HG03571 (cell line): Measurements from ENCODE around the gene ABTB2.
A peak's percentile ranks its signal among the peaks of the same experiment; 100 is the strongest.
"Not testable (repeated sequence)": the region's sequence is repeated elsewhere in the genome, so short reads cannot be mapped to it uniquely, and the experiment has no call there.

Experiments
- ATAC-seq: cut with Tn5 transposase; IDR thresholded peaks from one replicate; pipeline ENCODE4 v1.9.1; 2021; ENCODE audit not compliant: unreplicated experiment

Gene ABTB2

DNA sequence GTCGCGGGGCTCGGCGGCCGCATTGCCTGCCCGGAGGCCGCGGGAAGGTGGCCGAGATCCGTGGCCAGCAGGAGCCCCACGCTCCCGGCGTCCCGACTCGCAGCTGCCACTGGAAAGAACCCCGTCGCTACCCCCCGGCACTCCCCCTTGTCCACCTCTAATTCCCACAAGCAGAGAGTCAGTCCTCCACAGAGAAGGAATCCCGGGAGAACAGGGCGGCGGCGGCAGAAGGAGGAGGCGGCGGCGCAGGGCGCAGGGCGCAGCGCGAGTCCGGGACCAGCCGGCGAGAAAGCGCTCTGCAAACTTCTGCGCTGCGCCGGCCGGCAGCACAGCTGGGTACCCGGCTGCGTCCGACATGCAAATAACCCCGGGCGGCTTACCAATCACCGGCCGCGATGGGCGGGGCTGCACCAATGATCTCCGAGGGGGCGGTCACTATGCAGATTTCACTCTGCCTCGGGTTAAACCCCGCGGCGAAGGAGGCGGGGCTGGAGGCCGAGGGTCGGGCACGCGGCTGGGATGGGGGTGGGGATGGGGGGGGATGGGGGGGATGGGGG is at the start of gene ABTB2:
TSS of gene ABTB2 (minus strand) at position 310 of the 557 bp plus-strand sequence.
- ATAC-seq, result peak; percentile 80

DNA sequence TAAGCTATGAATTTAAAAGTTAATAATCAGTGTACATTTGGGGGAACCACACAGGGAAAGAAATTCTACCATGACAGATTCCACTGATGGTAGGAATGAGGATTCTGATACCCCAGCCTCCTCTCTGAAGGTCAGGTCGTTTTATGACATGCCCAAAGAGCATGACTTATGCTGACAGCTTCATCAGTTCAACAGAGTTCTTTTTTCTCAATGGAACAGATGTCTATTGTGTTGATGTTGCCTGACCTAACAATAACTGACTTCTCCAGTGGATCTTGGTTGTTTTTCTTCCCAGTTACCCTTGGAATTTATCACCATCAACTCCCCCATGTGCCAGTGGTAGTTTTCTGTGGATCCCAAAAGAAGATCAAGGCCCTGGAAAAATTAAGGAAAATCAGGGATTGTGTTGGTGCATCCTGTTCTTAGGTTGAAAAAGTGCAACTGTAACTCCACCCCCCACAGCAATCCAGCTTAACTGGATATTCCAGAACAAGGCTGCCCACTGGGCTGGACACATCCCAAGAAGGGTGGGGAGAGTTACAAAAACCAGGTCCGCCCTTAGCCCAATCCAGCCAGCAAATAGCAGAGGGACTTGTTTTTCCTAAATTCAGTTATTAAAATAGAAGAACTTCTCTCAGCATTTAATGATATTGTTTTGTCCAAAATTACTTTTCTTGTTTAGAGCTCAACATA is 49.5 kb upstream of the ABTB2 start:
- no peak for ATAC-seq

DNA sequence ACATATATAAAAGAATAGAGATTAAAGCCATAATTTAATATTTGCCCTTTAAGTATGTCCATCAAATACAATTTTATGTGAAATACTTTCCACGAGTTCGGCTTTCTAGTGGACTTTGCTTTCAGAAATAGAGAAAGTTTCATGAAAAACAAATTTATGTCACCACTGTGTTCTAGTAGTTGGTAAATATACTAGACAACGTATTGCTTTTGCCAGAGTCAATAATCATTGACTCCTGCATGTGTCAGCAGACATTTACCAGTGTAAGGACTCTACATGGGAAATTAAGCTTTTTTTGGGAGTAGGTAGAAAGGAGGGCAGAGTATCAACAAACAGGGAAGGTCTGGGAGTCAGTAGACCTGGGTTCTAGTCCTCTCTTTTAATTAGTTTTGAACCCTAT is 48.6 kb upstream of the ABTB2 start:
- no peak for ATAC-seq

DNA sequence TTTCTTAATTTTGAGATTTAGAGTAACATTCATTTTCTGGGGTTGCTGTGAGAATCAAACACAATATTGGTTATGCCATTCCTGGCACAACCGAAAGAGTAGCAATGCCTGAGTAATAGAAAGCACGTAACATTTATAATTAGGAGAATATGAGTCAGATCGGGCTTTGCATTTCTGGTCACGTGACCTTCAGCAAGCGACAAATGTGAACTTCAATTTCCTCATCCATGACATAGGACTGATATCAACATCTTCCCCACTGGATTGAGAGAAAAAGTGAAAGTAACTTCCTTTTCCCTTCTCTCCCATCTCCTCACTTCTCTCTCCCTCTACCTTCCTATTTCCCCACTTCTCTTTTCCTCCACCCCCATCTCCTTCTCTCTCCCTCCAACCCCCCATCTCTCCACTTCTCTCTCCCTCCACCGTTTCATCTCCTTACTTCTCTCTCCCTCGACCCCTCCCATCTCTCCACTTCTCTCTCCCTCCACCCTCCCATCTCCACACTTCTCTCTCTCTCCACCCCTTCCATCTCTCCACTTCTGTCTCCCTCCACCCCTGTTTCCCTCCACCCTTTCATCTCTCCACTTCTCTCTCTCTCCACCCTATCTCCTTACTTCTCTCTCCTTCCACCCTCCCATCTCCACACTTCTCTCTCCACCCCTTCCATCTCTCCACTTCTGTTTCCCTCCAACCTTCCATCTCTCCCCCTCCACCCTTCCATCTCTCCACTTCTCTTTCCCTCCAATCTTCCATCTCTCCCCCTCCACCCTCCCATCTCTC is 47.5 kb upstream of the ABTB2 start:
- no peak for ATAC-seq

DNA sequence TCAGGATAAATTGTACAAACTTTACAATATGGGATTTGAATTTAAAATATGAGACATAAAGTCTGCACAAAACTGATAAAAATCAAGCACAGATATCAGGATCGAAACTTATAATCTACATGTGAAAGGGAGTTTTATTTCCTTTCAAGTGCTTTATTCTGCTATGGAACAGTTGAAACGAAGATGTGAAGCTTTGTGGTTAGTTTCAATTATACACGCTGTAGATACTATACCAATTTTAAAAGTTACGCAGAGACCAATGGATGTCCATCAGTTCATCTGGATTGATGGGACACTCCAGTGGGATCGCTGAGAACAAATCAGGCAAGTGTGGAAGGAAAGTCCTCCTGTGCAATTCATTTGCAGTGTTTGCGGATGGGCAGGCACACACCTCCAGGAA is 46.5 kb upstream of the ABTB2 start:
- no peak for ATAC-seq

DNA sequence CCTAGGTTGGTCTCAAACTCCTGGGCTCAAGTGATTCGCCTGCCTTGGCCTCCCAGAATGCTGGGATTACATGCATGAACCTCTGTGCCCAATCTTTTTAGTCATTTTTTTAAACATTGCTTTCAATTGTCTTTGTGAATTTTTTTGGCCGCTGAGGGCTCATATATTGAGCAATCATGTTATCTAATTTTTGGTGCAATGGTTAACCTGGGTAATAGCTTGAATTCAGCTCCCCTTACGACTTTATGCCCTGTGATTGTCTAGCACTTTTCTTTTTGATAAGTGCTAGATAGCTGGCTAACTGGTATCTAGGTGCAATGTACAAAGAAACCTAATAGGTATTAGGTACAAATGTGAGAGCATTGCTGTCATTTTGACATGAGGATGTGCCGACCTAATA is 45.6 kb upstream of the ABTB2 start:
- no peak for ATAC-seq

DNA sequence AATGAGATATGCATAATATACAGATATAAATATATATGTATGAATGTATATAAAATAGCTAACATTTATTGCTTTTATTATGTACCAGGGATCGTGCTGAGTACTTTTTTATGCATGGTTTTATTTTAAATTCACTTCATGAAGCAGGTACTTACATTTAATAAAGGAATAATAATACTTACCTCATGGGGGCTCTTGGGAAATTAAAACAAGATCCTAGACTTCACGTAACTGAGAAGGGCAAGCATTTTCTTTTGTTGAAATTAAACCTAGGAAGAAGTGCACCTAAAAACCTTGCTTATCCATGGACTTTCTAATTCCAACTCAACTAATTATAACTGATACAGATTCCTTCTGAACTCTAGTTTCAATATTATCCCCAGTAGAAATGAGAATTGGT is 40.0 kb upstream of the ABTB2 start:
- no peak for ATAC-seq

DNA sequence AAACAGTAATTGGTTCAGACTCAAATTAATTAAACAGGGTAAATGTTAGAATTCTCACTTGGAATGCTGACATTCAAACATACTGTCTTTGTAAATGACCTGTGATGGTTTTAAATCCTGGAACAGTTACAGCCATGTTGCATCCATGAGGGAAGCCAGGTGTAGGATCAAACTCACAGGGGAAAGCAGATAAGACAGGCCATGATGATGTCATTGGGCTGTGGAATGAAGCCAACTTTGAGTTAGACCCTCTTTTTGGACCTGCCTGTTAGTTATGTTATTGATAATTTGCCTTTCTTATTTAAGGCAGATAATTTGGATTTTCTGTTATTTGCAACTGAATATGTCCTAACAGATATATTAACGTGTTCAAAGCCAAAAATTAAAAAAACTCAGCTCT is 39.3 kb upstream of the ABTB2 start:
- ATAC-seq, result no peak

DNA sequence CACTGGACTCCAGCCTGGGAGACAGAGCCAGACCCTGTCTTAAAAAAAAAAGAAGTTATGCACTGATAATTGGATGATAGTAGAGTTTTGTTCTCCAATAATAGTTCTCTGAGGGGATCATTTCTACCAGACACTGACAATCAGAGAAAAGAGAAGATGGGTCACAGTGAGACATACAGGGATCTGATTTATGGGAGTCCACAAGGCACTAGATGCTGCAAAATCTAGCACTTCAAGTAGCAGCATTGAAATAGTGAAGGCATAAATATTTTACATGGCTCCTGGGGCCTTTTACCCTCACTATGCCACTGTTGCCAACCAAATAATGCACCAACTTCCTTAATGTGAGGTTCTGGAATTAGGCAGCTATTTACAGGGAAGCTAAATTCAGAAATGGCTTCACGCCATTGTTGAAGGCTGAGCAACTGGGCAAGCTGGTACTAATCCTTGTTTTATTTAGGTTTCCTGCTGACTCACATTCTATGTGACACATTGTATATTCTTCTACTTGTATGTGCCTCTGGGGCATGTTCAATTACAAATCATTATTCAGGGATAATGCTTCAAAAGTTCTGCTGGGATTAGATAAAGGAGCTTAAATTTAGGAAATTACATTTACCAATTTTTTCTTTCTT is 38.2 kb upstream of the ABTB2 start:
- ATAC-seq, result no peak

DNA sequence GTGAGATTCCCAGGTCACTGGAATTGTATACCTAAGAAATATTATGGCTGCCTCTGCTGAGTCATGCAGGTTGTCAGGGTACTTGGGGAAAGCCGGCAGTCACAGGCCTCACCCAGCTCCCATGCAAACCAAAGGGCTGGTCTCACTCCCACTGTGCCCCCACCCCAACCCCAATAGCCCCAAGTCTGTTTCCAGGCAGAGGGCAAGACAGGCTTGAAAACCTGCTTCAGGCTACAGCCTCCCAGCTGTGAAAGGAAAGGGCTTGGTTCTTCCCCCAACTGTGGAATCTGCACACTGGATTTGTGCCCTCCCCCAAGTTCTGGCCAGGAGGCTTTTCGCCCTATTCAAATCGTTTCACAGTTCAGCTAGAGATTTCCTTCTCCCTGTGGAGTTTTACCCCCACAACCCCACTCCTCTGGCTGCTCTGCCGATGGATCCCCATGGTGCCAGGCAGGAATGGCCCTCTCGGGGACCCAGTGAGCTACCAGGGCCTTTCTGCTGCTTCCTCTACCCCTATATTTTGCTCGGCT is 37.0 kb upstream of the ABTB2 start:
- ATAC-seq, result no peak

DNA sequence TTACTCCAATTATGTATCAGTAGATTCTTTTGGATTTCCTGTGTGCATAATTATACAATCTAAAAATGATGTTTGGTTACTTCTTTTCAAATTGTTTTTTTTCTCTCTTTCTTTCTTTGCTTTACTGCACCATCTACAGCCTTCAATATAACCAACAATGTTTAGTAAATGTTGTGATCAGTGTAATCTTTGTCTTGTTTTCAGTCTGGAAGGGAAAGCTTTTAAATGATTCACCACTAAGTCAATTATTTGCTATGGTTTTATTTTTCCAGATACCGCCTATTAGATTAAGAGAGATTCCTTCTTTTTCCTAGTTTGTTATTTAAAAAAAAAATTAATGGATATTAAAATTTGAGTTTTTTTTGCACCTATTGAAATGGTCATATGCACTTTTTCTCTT is 29.8 kb upstream of the ABTB2 start:
- no peak for ATAC-seq

DNA sequence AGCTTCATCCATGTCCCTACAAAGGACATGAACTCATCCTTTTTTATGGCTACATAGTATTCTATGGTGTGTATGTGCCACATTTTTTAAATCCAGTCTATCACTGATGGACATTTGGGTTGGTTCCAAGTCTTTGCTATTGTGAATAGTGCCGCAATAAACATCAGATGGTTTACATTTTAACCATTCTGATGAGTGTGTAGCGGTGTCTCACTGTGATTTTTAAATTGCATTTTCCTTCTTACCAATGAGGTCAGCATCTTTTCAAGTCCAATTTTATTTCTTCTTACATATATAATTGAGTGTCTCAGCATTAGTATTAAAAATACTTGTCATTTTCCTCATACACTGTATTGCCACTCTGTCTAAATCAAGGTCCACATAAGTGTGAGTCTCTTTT is 28.5 kb upstream of the ABTB2 start:
- ATAC-seq, result not testable (repeated sequence)

DNA sequence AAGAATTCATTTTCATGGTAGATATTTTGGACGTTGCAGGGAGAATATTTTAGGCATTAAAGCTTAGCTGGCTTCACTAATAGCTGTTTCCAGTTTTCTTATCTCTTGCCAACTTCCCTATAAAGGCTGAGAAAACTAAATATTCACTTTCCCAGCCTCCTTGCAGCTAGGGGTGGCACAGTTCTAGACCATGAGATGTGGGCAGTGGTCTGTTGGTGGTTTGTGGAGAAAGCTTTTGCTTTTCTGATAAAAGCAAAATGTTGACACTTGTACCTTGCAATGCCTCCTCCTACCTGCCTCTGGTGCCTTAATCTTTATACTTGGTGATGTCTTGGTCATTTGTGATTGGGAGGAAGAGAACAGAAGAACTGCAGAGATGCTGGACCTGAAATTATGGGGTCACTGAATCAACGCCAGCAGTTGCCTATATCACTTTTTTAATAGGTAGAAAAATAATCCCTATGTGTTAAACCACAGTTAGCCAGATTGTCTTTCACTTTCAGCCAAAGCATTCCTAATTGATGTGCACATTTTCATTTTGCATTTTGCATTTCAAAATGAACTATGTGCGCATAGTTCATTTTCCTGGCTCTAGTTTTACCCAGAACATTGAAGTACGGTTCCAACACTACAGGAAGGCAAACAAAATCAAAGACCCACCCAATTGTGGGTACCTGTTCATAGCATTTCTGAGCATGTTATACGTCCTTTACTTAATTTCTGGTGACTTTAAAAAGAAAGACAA is 24.9 kb upstream of the ABTB2 start:
- ATAC-seq, result no peak

DNA sequence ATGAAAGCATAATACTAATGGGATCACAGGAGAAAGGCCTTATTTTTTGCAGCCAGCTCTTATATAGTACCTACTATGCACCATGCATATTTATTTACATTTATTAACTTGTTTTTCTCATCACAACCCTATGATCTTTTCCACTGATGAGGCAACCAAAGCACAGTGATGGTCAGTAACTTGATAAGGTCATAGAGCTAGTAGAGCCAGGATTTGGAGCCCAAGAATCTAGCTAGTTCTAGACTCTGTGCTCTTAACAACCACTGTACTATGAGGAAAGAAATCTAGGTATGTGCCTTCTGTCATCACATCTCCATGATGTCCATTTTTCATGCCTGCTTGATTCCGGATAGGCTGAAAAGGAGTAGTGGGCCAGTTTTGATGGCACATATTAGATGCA is 24.0 kb upstream of the ABTB2 start:
- no peak for ATAC-seq

DNA sequence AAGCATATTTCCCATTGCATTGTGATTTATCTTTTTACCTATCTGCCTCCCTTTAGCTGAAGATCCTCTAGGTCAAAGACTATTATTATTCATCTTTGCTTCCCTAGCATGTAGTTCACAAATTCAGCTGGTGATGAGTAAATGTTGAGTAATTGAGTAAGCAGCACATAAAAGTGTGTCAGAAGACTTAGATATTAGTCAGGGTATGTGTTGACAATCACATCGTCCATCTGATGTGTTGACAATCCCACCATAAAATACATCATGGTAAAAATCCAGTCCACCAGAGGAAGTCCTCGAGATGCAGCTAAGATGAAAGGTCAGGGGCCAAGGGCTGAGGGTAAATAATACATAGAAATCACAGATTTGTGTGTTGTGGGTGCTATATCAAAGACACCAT is 22.9 kb upstream of the ABTB2 start:
- ATAC-seq, result no peak

DNA sequence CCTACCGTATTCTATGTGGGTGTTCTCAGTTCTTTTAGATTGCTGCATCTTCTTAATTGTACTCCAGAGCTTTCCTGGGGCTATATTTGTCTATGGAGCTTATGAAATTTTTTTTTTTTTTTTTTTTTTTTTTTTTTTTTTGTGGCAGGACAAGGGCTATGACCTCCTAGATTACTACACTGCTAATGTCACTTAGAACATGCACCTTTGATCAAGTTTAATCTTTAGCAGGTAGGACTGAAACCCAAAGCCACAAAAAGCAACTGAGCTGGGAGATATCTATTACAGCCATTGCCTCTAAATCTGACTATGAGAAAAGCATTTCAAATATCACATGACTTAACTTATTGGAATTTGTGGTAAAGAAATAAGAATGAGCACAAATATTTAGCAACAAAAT is 21.7 kb upstream of the ABTB2 start:
- no peak for ATAC-seq

DNA sequence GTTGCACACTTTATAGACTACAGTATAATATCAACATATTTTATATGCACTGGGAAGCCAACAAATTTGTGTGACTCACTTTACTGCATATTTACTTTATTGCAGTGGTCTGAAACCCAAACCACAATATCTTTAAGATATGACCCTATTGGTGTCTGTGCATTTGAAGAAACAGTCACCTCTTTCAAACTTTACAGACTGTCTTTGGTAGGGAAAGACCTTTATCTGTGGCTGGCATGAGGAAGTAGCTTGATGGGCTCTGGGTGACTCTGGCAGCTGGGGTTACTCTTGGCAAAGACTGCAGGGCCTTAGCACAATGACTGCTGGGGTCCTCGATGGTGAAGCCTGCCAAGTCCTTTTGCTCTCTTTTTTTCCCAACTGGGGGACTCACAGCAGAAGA is 21.3 kb upstream of the ABTB2 start:
- no peak for ATAC-seq

DNA sequence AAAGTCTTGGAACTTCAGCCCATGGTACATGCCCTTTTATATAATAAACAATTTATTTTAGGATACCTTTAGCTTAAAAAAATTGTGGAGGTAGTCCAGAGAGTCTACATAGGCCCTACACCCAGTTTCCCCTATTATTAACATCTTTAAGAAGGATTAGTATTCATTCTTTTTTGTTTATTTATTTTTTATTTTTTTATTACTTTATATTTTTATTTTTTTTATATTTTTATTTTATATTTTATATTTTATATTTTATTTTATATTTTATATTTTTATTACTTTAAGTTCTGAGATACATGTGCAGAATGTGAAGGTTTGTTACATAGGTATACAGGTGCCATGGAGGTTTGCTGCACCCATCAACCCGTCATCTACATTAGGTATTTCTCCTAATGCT is 15.9 kb upstream of the ABTB2 start:
- no peak for ATAC-seq

DNA sequence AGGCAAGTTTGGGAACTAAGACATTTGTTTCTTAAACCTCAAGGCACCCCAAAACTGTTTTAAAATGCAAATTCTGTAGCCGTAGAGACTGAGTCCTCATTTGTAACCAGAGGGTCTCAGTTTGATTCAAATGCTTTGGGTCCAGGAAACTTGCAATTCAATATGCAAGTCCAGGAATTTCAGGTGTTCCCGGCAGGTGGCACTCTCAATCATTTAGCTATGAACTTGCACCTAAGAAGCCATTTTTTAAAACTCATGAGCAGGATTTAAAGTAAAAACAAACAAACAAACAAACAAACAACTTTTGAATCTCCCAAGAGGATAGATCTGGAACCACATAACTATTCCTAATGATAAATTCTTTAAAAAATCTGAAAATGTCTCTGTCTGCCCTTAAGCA is 8.7 kb upstream of the ABTB2 start:
- no peak for ATAC-seq

DNA sequence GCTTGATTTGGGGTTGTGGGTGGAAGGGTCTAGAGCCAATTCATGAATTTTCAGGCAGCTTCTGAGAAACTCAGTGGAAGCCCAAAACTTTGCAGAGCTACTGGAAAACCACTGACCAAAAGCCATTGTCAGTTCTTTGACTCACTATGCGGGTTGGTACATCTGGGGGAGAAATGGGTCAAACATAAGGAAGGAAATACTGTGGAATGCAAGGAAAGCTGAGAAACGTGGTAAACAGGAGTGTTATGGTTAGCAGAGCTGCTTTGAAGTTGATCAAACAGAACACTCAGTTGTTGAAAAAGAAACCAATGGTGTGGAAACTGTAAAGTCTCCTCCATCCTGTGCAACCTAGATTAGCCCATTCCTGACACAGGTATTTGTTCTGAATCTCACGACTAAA is 6.3 kb upstream of the ABTB2 start:
- no peak for ATAC-seq
